Measurements from ENCODE around the gene KIAA0408.

The KIAA0408 gene

DNA sequence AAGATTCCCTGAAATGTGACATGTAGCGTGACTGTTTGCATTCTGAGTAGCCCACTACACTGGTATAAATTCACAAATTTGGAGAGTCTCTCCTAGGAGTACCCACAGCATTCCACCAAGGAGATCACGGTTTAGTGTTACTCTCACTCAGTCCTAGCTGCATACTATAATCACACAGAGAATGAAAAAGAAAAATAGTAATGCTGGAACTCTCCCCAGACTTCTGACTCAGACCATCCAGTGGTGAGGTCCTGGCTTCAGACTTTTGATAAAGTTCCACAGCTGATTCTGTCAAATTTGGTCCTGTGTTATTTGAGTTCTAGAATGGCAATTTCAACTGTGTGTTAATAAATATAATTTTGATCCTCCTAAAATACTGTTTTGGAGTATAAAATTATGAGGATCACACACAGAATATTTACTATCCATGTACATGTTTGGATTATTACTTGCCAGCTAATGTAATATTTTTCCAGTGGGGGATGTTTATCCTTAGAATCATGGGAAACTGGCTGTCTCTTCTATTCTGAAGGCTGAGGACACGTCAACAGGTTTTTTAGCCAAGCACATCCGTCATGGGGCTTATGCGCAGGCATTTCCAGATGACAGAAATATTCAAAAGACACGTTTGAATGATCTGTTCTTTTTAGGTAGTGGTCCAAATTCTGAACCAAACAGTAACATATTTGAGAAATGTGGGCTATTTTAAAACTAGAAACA, 5.1 kb upstream of the KIAA0408 start:
- Histone ChIP-seq H3K4me1 (ENCODE audit: control insufficient read depth, insufficient read depth, low read length) (no peaks in the 10 kb centered on the region), H3K27ac (ENCODE audit: low read length) (no peak overlapping the region), H3K4me3 (ENCODE audit: low read length) (no peak overlapping the region), H3K9me3 (ENCODE audit: control insufficient read depth, insufficient read depth, low read length) (no peaks in the 10 kb centered on the region), H3K27me3 (ENCODE audit: control insufficient read depth, insufficient read depth, low read length) (no peaks in the 10 kb centered on the region), H3K36me3 (ENCODE audit: control insufficient read depth, insufficient read depth, low read length) (no peaks in the 10 kb centered on the region; the same call in 1 of the 2 replicates)
- no peak for DNase-seq (ENCODE audit: low read depth, low spot score)
- no CpG with 5 or more reads among the region's 6 CpGs for WGBS (ENCODE audit: insufficient coverage, insufficient read length)

DNA sequence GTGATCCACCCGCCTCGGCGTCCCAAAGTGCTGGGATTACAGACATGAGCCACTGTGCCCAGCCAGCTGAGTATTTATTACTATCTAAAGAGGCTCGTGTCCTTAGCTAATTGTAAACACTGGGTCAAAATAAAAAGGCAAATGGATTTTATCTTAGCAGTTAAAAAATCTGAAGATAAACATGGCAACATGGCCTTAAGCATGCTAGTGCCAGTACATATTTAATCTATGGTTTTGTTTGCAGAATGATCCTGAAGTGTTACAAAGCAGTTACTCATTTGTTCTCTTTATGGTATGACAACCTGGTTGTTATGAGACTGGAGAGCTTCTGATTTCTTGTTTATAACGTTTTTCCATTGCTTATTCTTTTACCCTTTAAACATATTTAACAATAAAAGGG, 3.9 kb upstream of the KIAA0408 start:
- no peaks in the 10 kb centered on the region for H3K9me3 ChIP-seq (ENCODE audit: control insufficient read depth, insufficient read depth, low read length)
- no peak for DNase-seq (ENCODE audit: low read depth, low spot score)
- peaks cover 2% of the 10 kb centered on the region; the same call in 1 of the 2 replicates for H3K4me1 ChIP-seq (ENCODE audit: control insufficient read depth, insufficient read depth, low read length)
- H3K4me3 ChIP-seq (ENCODE audit: low read length) = no peak overlapping the region
- WGBS (ENCODE audit: insufficient coverage, insufficient read length) = no CpG with 5 or more reads among the region's 5 CpGs
- no peaks in the 10 kb centered on the region for H3K27me3 ChIP-seq (ENCODE audit: control insufficient read depth, insufficient read depth, low read length)
- no peaks in the 10 kb centered on the region for H3K36me3 ChIP-seq (ENCODE audit: control insufficient read depth, insufficient read depth, low read length)
- H3K27ac ChIP-seq (ENCODE audit: low read length) = no peak overlapping the region

GRCh38 chr6:127462376-127462775, 3.2 kb upstream of the KIAA0408 start:
- Histone ChIP-seq H3K27me3 (ENCODE audit: control insufficient read depth, insufficient read depth, low read length) (no peaks in the 10 kb centered on the region), H3K36me3 (ENCODE audit: control insufficient read depth, insufficient read depth, low read length) (no peaks in the 10 kb centered on the region), H3K4me1 (ENCODE audit: control insufficient read depth, insufficient read depth, low read length) (peaks cover 2% of the 10 kb centered on the region; the same call in 1 of the 2 replicates), H3K9me3 (ENCODE audit: control insufficient read depth, insufficient read depth, low read length) (no peaks in the 10 kb centered on the region), H3K27ac (ENCODE audit: low read length) (no peak overlapping the region), H3K4me3 (ENCODE audit: low read length) (no peak overlapping the region)
- WGBS (ENCODE audit: insufficient coverage, insufficient read length) = no CpG with 5 or more reads among the region's 2 CpGs
- DNase-seq (ENCODE audit: low read depth, low spot score) = no peak

- no peak overlapping the region for H3K4me3 ChIP-seq (ENCODE audit: low read length)
- no peak overlapping the region for H3K27ac ChIP-seq (ENCODE audit: low read length)
- WGBS (ENCODE audit: insufficient coverage, insufficient read length) = no CpG with 5 or more reads among the region's 1 CpG
- no peaks in the 10 kb centered on the region for H3K9me3 ChIP-seq (ENCODE audit: control insufficient read depth, insufficient read depth, low read length)
- DNase-seq (ENCODE audit: low read depth, low spot score) = no peak
- peaks cover 2% of the 10 kb centered on the region; the same call in 1 of the 2 replicates for H3K4me1 ChIP-seq (ENCODE audit: control insufficient read depth, insufficient read depth, low read length)
- no peaks in the 10 kb centered on the region for H3K36me3 ChIP-seq (ENCODE audit: control insufficient read depth, insufficient read depth, low read length)
- H3K27me3 ChIP-seq (ENCODE audit: control insufficient read depth, insufficient read depth, low read length) = no peaks in the 10 kb centered on the region
Observed at GRCh38 chr6:127460465-127460864, 1.3 kb upstream of the KIAA0408 start.

GRCh38 chr6:127458817-127459216, 372 bp downstream of the KIAA0408 start:
- no peaks in the 10 kb centered on the region for H3K9me3 ChIP-seq (ENCODE audit: control insufficient read depth, insufficient read depth, low read length)
- no peaks in the 10 kb centered on the region for H3K36me3 ChIP-seq (ENCODE audit: control insufficient read depth, insufficient read depth, low read length)
- no peak overlapping the region for H3K27ac ChIP-seq (ENCODE audit: low read length)
- WGBS (ENCODE audit: insufficient coverage, insufficient read length) = no CpG with 5 or more reads among the region's 4 CpGs
- no peaks in the 10 kb centered on the region for H3K27me3 ChIP-seq (ENCODE audit: control insufficient read depth, insufficient read depth, low read length)
- no peak overlapping the region for H3K4me3 ChIP-seq (ENCODE audit: low read length)
- peaks cover 2% of the 10 kb centered on the region; the same call in 1 of the 2 replicates for H3K4me1 ChIP-seq (ENCODE audit: control insufficient read depth, insufficient read depth, low read length)
- DNase-seq (ENCODE audit: low read depth, low spot score) = no peak

- peaks cover 2% of the 10 kb centered on the region; the same call in 1 of the 2 replicates for H3K4me1 ChIP-seq (ENCODE audit: control insufficient read depth, insufficient read depth, low read length)
- H3K27me3 ChIP-seq (ENCODE audit: control insufficient read depth, insufficient read depth, low read length) = no peaks in the 10 kb centered on the region
- H3K9me3 ChIP-seq (ENCODE audit: control insufficient read depth, insufficient read depth, low read length) = no peaks in the 10 kb centered on the region
- no peak for DNase-seq (ENCODE audit: low read depth, low spot score)
- no peak overlapping the region for H3K27ac ChIP-seq (ENCODE audit: low read length)
- no peak overlapping the region for H3K4me3 ChIP-seq (ENCODE audit: low read length)
- WGBS (ENCODE audit: insufficient coverage, insufficient read length) = no CpG with 5 or more reads among the region's 3 CpGs
- no peaks in the 10 kb centered on the region for H3K36me3 ChIP-seq (ENCODE audit: control insufficient read depth, insufficient read depth, low read length)
Observed at GRCh38 chr6:127458222-127458621, 967 bp downstream of the KIAA0408 start.

DNA sequence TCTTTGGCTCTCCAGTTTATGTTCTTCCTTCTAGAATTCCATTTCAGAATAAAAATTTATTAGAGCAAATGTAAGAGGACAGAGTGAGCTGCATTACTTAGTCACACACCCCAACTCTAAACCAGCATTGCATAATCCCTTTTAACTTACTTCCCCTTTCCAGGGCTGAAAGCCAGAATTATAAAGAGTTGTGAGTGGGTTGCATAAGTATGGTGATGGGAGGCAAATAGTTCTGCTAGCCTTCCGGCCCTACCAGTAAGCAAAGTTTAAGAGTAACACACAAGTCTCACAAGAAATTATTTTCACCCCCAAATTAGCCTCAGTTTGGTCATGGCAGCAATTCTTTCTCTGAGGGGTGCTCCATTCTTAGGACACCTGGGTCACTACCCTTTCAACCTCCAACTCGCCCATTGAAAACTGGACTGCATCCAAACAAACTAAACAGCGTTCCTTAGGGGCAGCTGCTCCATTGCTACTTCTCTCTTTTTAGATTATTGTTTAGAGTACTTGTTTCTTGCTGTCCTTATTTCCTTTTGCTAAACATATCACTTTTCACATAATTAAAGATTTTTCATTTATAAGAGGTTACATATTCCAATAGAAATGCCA, 1.6 kb downstream of the KIAA0408 start:
- Histone ChIP-seq H3K27me3 (ENCODE audit: control insufficient read depth, insufficient read depth, low read length) (no peaks in the 10 kb centered on the region), H3K36me3 (ENCODE audit: control insufficient read depth, insufficient read depth, low read length) (no peaks in the 10 kb centered on the region), H3K9me3 (ENCODE audit: control insufficient read depth, insufficient read depth, low read length) (no peaks in the 10 kb centered on the region), H3K27ac (ENCODE audit: low read length) (no peak overlapping the region), H3K4me1 (ENCODE audit: control insufficient read depth, insufficient read depth, low read length) (peaks cover 2% of the 10 kb centered on the region; the same call in 1 of the 2 replicates), H3K4me3 (ENCODE audit: low read length) (no peak overlapping the region)
- no peak for DNase-seq (ENCODE audit: low read depth, low spot score)
- no CpG with 5 or more reads among the region's 3 CpGs for WGBS (ENCODE audit: insufficient coverage, insufficient read length)

DNA sequence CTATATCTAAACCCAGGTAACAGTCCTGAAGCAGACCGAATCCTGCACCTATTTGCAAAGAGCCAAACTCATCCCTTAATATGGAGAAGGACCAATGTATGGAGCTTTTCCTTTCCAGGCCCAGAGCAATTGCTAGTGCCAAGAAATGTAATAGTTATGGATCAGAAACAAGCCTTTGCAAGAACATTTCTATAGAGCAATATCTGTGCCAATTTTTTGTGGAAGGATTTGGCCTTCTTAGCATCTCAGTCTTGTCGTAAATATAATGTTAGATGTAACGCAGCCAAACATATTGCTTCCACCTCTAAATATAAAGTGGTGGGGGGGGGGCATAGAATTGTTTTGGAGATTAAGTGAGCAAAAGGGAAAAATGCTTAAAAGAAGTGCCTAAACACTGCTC, 2.7 kb downstream of the KIAA0408 start:
- Histone ChIP-seq H3K36me3 (ENCODE audit: control insufficient read depth, insufficient read depth, low read length) (no peaks in the 10 kb centered on the region), H3K27me3 (ENCODE audit: control insufficient read depth, insufficient read depth, low read length) (no peaks in the 10 kb centered on the region), H3K4me1 (ENCODE audit: control insufficient read depth, insufficient read depth, low read length) (peaks cover 2% of the 10 kb centered on the region; the same call in 1 of the 2 replicates), H3K4me3 (ENCODE audit: low read length) (no peak overlapping the region), H3K9me3 (ENCODE audit: control insufficient read depth, insufficient read depth, low read length) (no peaks in the 10 kb centered on the region), H3K27ac (ENCODE audit: low read length) (no peak overlapping the region)
- DNase-seq (ENCODE audit: low read depth, low spot score) = no peak
- WGBS (ENCODE audit: insufficient coverage, insufficient read length) = no CpG with 5 or more reads among the region's 3 CpGs

GRCh38 chr6:127453845-127454619, 5.2 kb downstream of the KIAA0408 start:
- peaks cover 2% of the 10 kb centered on the region; the same call in 1 of the 2 replicates for H3K4me1 ChIP-seq (ENCODE audit: control insufficient read depth, insufficient read depth, low read length)
- no peaks in the 10 kb centered on the region for H3K27me3 ChIP-seq (ENCODE audit: control insufficient read depth, insufficient read depth, low read length)
- H3K4me3 ChIP-seq (ENCODE audit: low read length) = no peak overlapping the region
- H3K27ac ChIP-seq (ENCODE audit: low read length) = no peak overlapping the region
- no peaks in the 10 kb centered on the region for H3K36me3 ChIP-seq (ENCODE audit: control insufficient read depth, insufficient read depth, low read length)
- DNase-seq (ENCODE audit: low read depth, low spot score) = no peak
- WGBS (ENCODE audit: insufficient coverage, insufficient read length) = no CpG with 5 or more reads among the region's 2 CpGs
- no peaks in the 10 kb centered on the region for H3K9me3 ChIP-seq (ENCODE audit: control insufficient read depth, insufficient read depth, low read length)

DNA sequence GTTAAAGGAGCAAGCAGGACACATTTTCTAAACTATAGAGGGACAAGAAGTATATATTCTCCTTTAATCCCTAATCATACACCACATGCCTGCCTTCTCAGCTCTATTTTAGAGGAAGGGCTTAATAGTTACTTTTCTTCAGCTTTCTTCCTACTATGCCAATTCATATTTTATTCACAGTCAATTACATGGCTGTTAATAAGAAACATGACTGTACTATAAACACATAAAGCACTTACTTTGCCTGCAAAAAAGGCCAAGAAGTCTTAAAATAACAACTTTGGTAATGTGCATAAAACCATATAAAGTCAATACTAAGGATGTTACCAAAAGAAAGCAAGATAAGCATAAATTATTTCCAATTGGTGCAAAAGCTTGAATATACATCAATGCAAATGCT, 6.4 kb downstream of the KIAA0408 start:
- H3K4me1 ChIP-seq (ENCODE audit: control insufficient read depth, insufficient read depth, low read length) = no peaks in the 10 kb centered on the region; the same call in 1 of the 2 replicates
- DNase-seq (ENCODE audit: low read depth, low spot score) = no peak
- H3K27me3 ChIP-seq (ENCODE audit: control insufficient read depth, insufficient read depth, low read length) = no peaks in the 10 kb centered on the region
- no peaks in the 10 kb centered on the region for H3K36me3 ChIP-seq (ENCODE audit: control insufficient read depth, insufficient read depth, low read length)
- no peak overlapping the region for H3K4me3 ChIP-seq (ENCODE audit: low read length)
- no peak overlapping the region for H3K27ac ChIP-seq (ENCODE audit: low read length)
- H3K9me3 ChIP-seq (ENCODE audit: control insufficient read depth, insufficient read depth, low read length) = no peaks in the 10 kb centered on the region
